ENCODE data around the gene KRTAP5-4.
"Not testable (repeated sequence)": the region's sequence is repeated elsewhere in the genome, so short reads cannot be mapped to it uniquely, and the experiment has no call there.

KRTAP5-4 gene

GRCh38 chr11:1624621-1625020 lies 2.7 kb upstream of the KRTAP5-4 start:
- no CpG with 5 or more reads among the region's 16 CpGs for WGBS (ENCODE audit: insufficient coverage, insufficient read length)
- H3K4me1 ChIP-seq (ENCODE audit: control insufficient read depth, insufficient read depth, low read length) = no peaks in the 10 kb centered on the region
- no peaks in the 10 kb centered on the region; the same call in 1 of the 2 replicates for H3K27me3 ChIP-seq (ENCODE audit: control insufficient read depth, insufficient read depth, low read length)
- no peak overlapping the region for H3K4me3 ChIP-seq (ENCODE audit: low read length)
- H3K9me3 ChIP-seq (ENCODE audit: control insufficient read depth, insufficient read depth, low read length) = no peaks in the 10 kb centered on the region
- H3K27ac ChIP-seq (ENCODE audit: low read length) = no peak overlapping the region
- DNase-seq (ENCODE audit: low read depth, low spot score) = no peak
- H3K36me3 ChIP-seq (ENCODE audit: control insufficient read depth, insufficient read depth, low read length) = no peaks in the 10 kb centered on the region

DNA sequence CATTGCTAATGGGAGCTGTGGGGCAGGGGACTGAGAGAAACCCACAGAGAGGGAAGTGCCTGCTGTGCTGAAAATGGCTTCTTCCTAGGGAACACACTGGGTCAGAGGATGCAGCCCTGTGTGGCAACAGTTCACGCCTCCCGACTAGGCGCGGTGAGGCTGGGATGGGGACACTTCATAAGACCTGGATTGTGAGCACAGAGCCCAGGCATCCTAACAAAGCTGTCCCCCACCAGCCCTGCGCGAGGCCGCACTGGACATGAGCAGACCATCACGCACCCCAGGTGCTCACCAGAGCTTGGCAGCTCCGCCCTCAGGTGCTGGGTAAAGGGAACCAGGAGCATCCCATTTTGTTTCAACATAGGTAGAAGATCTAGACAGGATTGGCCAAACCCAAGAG lies 1.8 kb upstream of the KRTAP5-4 start:
- DNase-seq (ENCODE audit: low read depth, low spot score) = no peak
- WGBS (ENCODE audit: insufficient coverage, insufficient read length) = no CpG with 5 or more reads among the region's 9 CpGs
- Histone ChIP-seq H3K27me3 (ENCODE audit: control insufficient read depth, insufficient read depth, low read length) (no peaks in the 10 kb centered on the region; the same call in 1 of the 2 replicates), H3K27ac (ENCODE audit: low read length) (no peak overlapping the region), H3K9me3 (ENCODE audit: control insufficient read depth, insufficient read depth, low read length) (no peaks in the 10 kb centered on the region), H3K36me3 (ENCODE audit: control insufficient read depth, insufficient read depth, low read length) (no peaks in the 10 kb centered on the region), H3K4me3 (ENCODE audit: low read length) (no peak overlapping the region), H3K4me1 (ENCODE audit: control insufficient read depth, insufficient read depth, low read length) (no peaks in the 10 kb centered on the region)

GRCh38 chr11:1619449-1619848 lies 2.5 kb downstream of the KRTAP5-4 start:
- no peaks in the 10 kb centered on the region for H3K9me3 ChIP-seq (ENCODE audit: control insufficient read depth, insufficient read depth, low read length)
- H3K36me3 ChIP-seq (ENCODE audit: control insufficient read depth, insufficient read depth, low read length) = no peaks in the 10 kb centered on the region
- no CpG with 5 or more reads among the region's 10 CpGs for whole genome bisulfite sequencing (ENCODE audit: insufficient coverage, insufficient read length)
- no peak for DNase-seq (ENCODE audit: low read depth, low spot score)
- H3K4me3 ChIP-seq (ENCODE audit: low read length) = no peak overlapping the region
- H3K27ac ChIP-seq (ENCODE audit: low read length) = no peak overlapping the region
- no peaks in the 10 kb centered on the region; the same call in 1 of the 2 replicates for H3K27me3 ChIP-seq (ENCODE audit: control insufficient read depth, insufficient read depth, low read length)
- no peaks in the 10 kb centered on the region for H3K4me1 ChIP-seq (ENCODE audit: control insufficient read depth, insufficient read depth, low read length)

- H3K27me3 ChIP-seq (ENCODE audit: control insufficient read depth, insufficient read depth, low read length) = no peaks in the 10 kb centered on the region; the same call in 1 of the 2 replicates
Measured at GRCh38 chr11:1618231-1618630, 3.7 kb downstream of the KRTAP5-4 start.

GRCh38 chr11:1608363-1608762 lies 13.6 kb downstream of the KRTAP5-4 start, which contains the start of gene KRTAP5-3:
KRTAP5-3 (minus strand) TSS chr11:1608463; CDS start chr11:1608385, 78 bp downstream.
- no peaks in the 10 kb centered on the region for H3K9me3 ChIP-seq (ENCODE audit: control insufficient read depth, insufficient read depth, low read length)
- H3K36me3 ChIP-seq (ENCODE audit: control insufficient read depth, insufficient read depth, low read length) = no peaks in the 10 kb centered on the region
- no peak for DNase-seq (ENCODE audit: low read depth, low spot score)
- no peak within 1 kb of the TSS for H3K27ac ChIP-seq (ENCODE audit: low read length)
- H3K27me3 ChIP-seq (ENCODE audit: control insufficient read depth, insufficient read depth, low read length) = no peaks in the 10 kb centered on the region
- 0 out of 2 replicates have a peak, but pooled peaks cover 2% of the 10 kb centered on the region for H3K4me1 ChIP-seq (ENCODE audit: control insufficient read depth, insufficient read depth, low read length)
- no peak within 1 kb of the TSS for H3K4me3 ChIP-seq (ENCODE audit: low read length)
- no CpG with 5 or more reads among the region's 4 CpGs for WGBS (ENCODE audit: insufficient coverage, insufficient read length)

More at GRCh38 chr11:1618231-1618630, 3.7 kb downstream of the KRTAP5-4 start:
- Histone ChIP-seq H3K4me3 (ENCODE audit: low read length) (no peak overlapping the region), H3K9me3 (ENCODE audit: control insufficient read depth, insufficient read depth, low read length) (no peaks in the 10 kb centered on the region), H3K36me3 (ENCODE audit: control insufficient read depth, insufficient read depth, low read length) (no peaks in the 10 kb centered on the region), H3K4me1 (ENCODE audit: control insufficient read depth, insufficient read depth, low read length) (no peaks in the 10 kb centered on the region), H3K27ac (ENCODE audit: low read length) (no peak overlapping the region)
- no CpG with 5 or more reads among the region's 10 CpGs for WGBS (ENCODE audit: insufficient coverage, insufficient read length)
- DNase-seq (ENCODE audit: low read depth, low spot score) = no peak

DNA sequence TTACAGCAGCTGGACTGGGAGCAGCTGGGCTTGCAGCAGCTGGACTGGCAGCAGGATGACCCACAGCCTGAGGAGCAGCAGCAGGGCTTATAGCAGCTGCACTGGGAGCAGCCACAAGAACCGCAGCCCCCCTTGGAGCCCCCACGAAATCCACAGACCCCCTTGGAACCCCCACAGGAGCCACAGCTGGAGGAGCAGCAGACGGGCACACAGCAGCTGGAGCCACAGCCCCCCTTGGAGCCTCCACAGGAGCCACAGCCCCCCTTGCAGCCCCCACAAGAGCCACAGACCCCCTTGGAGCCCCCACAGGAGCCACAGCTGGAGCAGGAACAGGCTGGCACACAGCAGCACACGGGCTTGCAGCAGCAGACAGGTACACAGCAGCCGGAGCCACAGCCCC lies 14.0 kb downstream of the KRTAP5-4 start:
- H3K27ac ChIP-seq (ENCODE audit: low read length); H3K4me1 ChIP-seq (ENCODE audit: control insufficient read depth, insufficient read depth, low read length); H3K36me3 ChIP-seq (ENCODE audit: control insufficient read depth, insufficient read depth, low read length); H3K27me3 ChIP-seq (ENCODE audit: control insufficient read depth, insufficient read depth, low read length); DNase-seq (ENCODE audit: low read depth, low spot score); H3K9me3 ChIP-seq (ENCODE audit: control insufficient read depth, insufficient read depth, low read length); H3K4me3 ChIP-seq (ENCODE audit: low read length): not testable (repeated sequence)
- WGBS (ENCODE audit: insufficient coverage, insufficient read length) = no CpG with 5 or more reads among the region's 5 CpGs

GRCh38 chr11:1607156-1607845 lies 14.6 kb downstream of the KRTAP5-4 start:
- not testable (repeated sequence) for H3K27me3 ChIP-seq (ENCODE audit: control insufficient read depth, insufficient read depth, low read length); H3K36me3 ChIP-seq (ENCODE audit: control insufficient read depth, insufficient read depth, low read length); H3K4me1 ChIP-seq (ENCODE audit: control insufficient read depth, insufficient read depth, low read length); H3K4me3 ChIP-seq (ENCODE audit: low read length); H3K9me3 ChIP-seq (ENCODE audit: control insufficient read depth, insufficient read depth, low read length); H3K27ac ChIP-seq (ENCODE audit: low read length); DNase-seq (ENCODE audit: low read depth, low spot score)
- WGBS (ENCODE audit: insufficient coverage, insufficient read length) = no CpG with 5 or more reads among the region's 18 CpGs

- DNase-seq (ENCODE audit: low read depth, low spot score); H3K9me3 ChIP-seq (ENCODE audit: control insufficient read depth, insufficient read depth, low read length); H3K4me1 ChIP-seq (ENCODE audit: control insufficient read depth, insufficient read depth, low read length); H3K36me3 ChIP-seq (ENCODE audit: control insufficient read depth, insufficient read depth, low read length); H3K4me3 ChIP-seq (ENCODE audit: low read length); H3K27ac ChIP-seq (ENCODE audit: low read length); H3K27me3 ChIP-seq (ENCODE audit: control insufficient read depth, insufficient read depth, low read length): not testable (repeated sequence)
- no CpG with 5 or more reads among the region's 13 CpGs for WGBS (ENCODE audit: insufficient coverage, insufficient read length)
Measured at GRCh38 chr11:1605923-1606322, 16.0 kb downstream of the KRTAP5-4 start.

DNA sequence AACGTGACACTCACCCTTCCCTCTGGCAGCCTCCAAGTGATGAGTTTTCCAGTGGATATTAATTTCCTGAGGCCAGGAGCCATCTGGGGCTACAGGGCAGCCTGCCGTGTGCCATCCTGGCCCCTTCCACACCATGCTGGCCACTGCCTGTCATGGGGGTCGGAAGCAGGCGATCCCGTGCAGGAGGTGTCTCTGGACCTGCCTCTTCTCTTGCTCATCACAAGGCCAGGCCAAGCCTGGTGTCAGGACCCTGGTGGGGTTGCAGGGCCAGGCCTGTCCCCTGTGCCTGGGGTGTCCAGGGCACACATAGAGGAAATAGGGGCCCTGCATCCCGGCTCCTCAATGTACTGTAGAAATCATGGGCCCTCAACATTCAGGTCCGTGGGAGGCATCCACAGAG lies 17.2 kb downstream of the KRTAP5-4 start:
- DNase-seq (ENCODE audit: low read depth, low spot score) = no peak
- Histone ChIP-seq H3K4me3 (ENCODE audit: low read length) (no peak overlapping the region), H3K36me3 (ENCODE audit: control insufficient read depth, insufficient read depth, low read length) (no peaks in the 10 kb centered on the region), H3K9me3 (ENCODE audit: control insufficient read depth, insufficient read depth, low read length) (no peaks in the 10 kb centered on the region), H3K27ac (ENCODE audit: low read length) (no peak overlapping the region), H3K27me3 (ENCODE audit: control insufficient read depth, insufficient read depth, low read length) (no peaks in the 10 kb centered on the region), H3K4me1 (ENCODE audit: control insufficient read depth, insufficient read depth, low read length) (0 out of 2 replicates have a peak, but pooled peaks cover 2% of the 10 kb centered on the region)
- no CpG with 5 or more reads among the region's 7 CpGs for WGBS (ENCODE audit: insufficient coverage, insufficient read length)

DNA sequence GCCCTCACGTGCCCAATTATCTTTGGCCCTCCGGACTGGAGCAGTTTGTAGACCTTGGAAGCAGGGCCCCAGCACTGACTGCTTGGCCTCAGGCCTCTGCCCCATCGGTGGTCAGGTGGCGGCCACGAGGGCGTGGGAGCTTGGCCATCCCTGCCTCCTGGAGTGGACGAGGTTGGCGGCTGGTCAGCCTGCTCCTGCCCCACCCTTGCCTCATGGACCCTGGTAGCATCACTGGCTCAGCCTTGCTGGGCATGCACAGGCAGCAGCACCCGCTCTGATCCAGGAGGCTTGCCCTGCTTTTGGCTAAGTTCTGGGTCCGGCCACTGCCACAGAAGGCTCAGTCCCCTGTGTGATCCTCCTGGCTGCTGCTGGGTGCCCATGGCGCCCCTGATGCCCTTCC lies 17.8 kb downstream of the KRTAP5-4 start:
- no CpG with 5 or more reads among the region's 11 CpGs for WGBS (ENCODE audit: insufficient coverage, insufficient read length)
- no peaks in the 10 kb centered on the region for H3K9me3 ChIP-seq (ENCODE audit: control insufficient read depth, insufficient read depth, low read length)
- DNase-seq (ENCODE audit: low read depth, low spot score) = no peak
- H3K27me3 ChIP-seq (ENCODE audit: control insufficient read depth, insufficient read depth, low read length) = no peaks in the 10 kb centered on the region
- H3K36me3 ChIP-seq (ENCODE audit: control insufficient read depth, insufficient read depth, low read length) = no peaks in the 10 kb centered on the region
- H3K27ac ChIP-seq (ENCODE audit: low read length) = no peak overlapping the region
- no peak overlapping the region for H3K4me3 ChIP-seq (ENCODE audit: low read length)
- 0 out of 2 replicates have a peak, but pooled peaks cover 2% of the 10 kb centered on the region for H3K4me1 ChIP-seq (ENCODE audit: control insufficient read depth, insufficient read depth, low read length)

- Histone ChIP-seq H3K36me3 (ENCODE audit: control insufficient read depth, insufficient read depth, low read length) (no peaks in the 10 kb centered on the region), H3K9me3 (ENCODE audit: control insufficient read depth, insufficient read depth, low read length) (no peaks in the 10 kb centered on the region), H3K4me3 (ENCODE audit: low read length) (no peak overlapping the region), H3K27me3 (ENCODE audit: control insufficient read depth, insufficient read depth, low read length) (no peaks in the 10 kb centered on the region), H3K27ac (ENCODE audit: low read length) (no peak overlapping the region), H3K4me1 (ENCODE audit: control insufficient read depth, insufficient read depth, low read length) (0 out of 2 replicates have a peak, but pooled peaks cover 2% of the 10 kb centered on the region)
- WGBS (ENCODE audit: insufficient coverage, insufficient read length) = 100% methylated on average over 1 of the region's 1 CpG
- DNase-seq (ENCODE audit: low read depth, low spot score) = no peak
Measured at GRCh38 chr11:1603629-1604028, 18.3 kb downstream of the KRTAP5-4 start.

Data from iPS DF 6.9 (cell line).